Caco-2 (cell line): ENCODE data around the gene PADI6. TPM values are rescaled to one million over a fixed set of nuclear protein-coding genes. Genes with fewer than 3 reads are reported as not detected.

Source experiments
- BruUV-seq: library from RNA; stranded (reverse); fragments of 400-500 nt; replicated peaks from 2 replicates; lab custom pipeline; 2021; lab: Mats Ljungman, UMichigan
- CTCF ChIA-PET: fragments of 300-600 bp; sonication (Branson Sonifier 250); formaldehyde crosslinking; loops from one replicate; lab custom pipeline; 2022; ENCODE audit warnings: antibody characterized with exemption; lab: Charles Lee
- POLR2A ChIA-PET: fragments of 300-600 bp; sonication (Branson Sonifier 250); formaldehyde crosslinking; loops from one replicate; lab custom pipeline; 2022; ENCODE audit warnings: antibody characterized with exemption; lab: Charles Lee
- DNase-seq, 2 experiments: peaks; one replicate each; pipeline versions ENCODE4 v3.0.0 to v3.0.0-alpha.2; 2020 to 2022
- H3K27me3 ChIP-seq: replicated peaks from 2 replicates; pipeline ENCODE4 v1.6.0; 2011; ENCODE audit warnings: low read length; ENCODE audit not compliant: control insufficient read depth, insufficient read depth
- H3K36me3 ChIP-seq: 2 replicates; pipeline ENCODE4 v1.5.1; 2011; ENCODE audit warnings: low read length; ENCODE audit not compliant: control insufficient read depth, insufficient read depth
- H3K4me1 ChIP-seq: fragments of 250-450 bp; sonication (Bioruptor Pico); 2 replicates; pipeline ENCODE4 v1.5.1; 2020; ENCODE audit warnings: mild to moderate bottlenecking
- H3K4me3 ChIP-seq: 2 replicates; pipeline ENCODE4 v1.5.1; 2011; ENCODE audit warnings: low read depth, mild to moderate bottlenecking, control low read depth, low read length
- H3K9me3 ChIP-seq: fragments of 250-450 bp; sonication (Bioruptor Pico); 2 replicates; pipeline ENCODE4 v1.5.1; 2020; ENCODE audit warnings: mild to moderate bottlenecking, moderate library complexity
- H3K27ac Mint-ChIP-seq: one replicate; pipeline ENCODE4 v1.8.0; 2022; ENCODE audit warnings: mixed read lengths; ENCODE audit not compliant: unreplicated experiment
- H3K27me3 Mint-ChIP-seq: one replicate; pipeline ENCODE4 v1.8.0; 2022; ENCODE audit warnings: mixed read lengths; ENCODE audit not compliant: insufficient read depth, unreplicated experiment
- H3K36me3 Mint-ChIP-seq: one replicate; pipeline ENCODE4 v1.8.0; 2022; ENCODE audit warnings: mild to moderate bottlenecking, mixed read lengths; ENCODE audit not compliant: insufficient read depth, unreplicated experiment
- H3K4me1 Mint-ChIP-seq: one replicate; pipeline ENCODE4 v1.8.0; 2022; ENCODE audit warnings: low read depth, mixed read lengths; ENCODE audit not compliant: unreplicated experiment
- H3K4me3 Mint-ChIP-seq: one replicate; pipeline ENCODE4 v1.8.0; 2022; ENCODE audit warnings: mild to moderate bottlenecking, moderate library complexity, mixed read lengths; ENCODE audit not compliant: unreplicated experiment
- H3K9me3 Mint-ChIP-seq: one replicate; pipeline ENCODE4 v1.8.0; 2022; ENCODE audit warnings: mixed read lengths; ENCODE audit not compliant: unreplicated experiment
- intact Hi-C: fragments of 100-400 bp; cut with micrococcal nuclease; formaldehyde crosslinking; loops from one replicate; pipeline ENCODE4 v1.10.0; 2022; ENCODE audit not compliant: unreplicated experiment
- total RNA-seq: library from RNA; stranded (reverse); gene quantifications from 2 replicates; pipeline ENCODE4 v1.2.3, GENCODE V29; 2022
- TF ChIP-seq, protein P1 (sequence below), 2 experiments: fragments of 200-600 bp in 1 of 2; IDR thresholded peaks; 1 replicate in 1 of 2; 2 replicates in 1 of 2; pipeline versions ENCODE4 v1.5.1 to v1.8.0; 2011 to 2022; ENCODE audit warnings: antibody characterized with exemption in 1 of 2, control low read depth in 1 of 2, inconsistent platforms in 1 of 2, low read depth in 1 of 2, low read length in 1 of 2, mild to moderate bottlenecking in 1 of 2, moderate library complexity in 1 of 2; ENCODE audit not compliant: insufficient read depth in 1 of 2, severe bottlenecking in 1 of 2, unreplicated experiment in 1 of 2

The PADI6 gene
- total RNA-seq, 1 experiment from 2014 or later = not detected

DNA sequence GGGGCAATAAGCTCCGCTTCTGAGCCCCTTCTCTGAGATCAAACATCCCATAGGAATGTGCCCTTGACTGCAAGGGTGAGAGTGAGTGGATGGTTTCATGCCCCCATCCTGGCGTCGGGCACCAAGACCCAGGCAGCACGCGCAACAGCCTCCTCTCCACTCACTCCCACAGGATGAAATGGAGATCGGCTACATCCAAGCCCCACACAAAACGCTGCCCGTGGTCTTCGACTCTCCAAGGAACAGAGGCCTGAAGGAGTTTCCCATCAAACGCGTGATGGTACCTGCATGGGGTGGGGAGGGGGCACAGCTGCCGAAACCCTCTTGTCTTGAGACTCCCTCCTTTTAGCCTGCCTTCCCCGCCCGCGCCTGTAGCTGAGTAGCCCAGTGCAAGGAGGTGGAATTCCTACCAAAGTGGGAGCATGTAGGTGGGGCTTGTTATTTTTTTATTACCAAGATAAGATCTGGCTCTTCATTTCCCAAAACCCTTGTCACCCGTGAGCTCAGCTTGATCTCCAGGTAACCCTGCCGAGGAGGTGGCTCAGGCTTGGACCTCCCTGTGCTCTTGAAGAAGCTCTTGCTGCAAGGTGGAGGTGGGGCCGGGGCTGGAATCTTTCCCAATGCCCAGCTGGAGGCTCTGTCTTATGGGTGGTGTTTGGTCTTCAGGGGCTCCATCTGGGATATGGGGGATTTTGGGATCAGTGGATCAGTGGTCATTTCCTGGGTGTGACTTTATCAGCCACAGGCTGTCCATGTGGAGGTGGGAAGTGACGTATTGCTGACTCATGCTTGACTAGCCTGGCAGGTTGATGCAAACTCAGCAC lies 24.0 kb upstream of the PADI6 start:
- Histone ChIP-seq H3K4me1 (no peaks in the 10 kb centered on the region), H3K4me3 (no peak overlapping the region), H3K9me3 (no peaks in the 10 kb centered on the region), H3K27me3 (no peaks in the 10 kb centered on the region), H3K36me3 (no peaks in the 10 kb centered on the region)
- Mint-ChIP-seq H3K4me1 (no peaks in the 10 kb centered on the region), H3K4me3 (no peak overlapping the region), H3K36me3 (no peaks in the 10 kb centered on the region), H3K27ac (no peak overlapping the region), H3K27me3 (peaks cover 11% of the 10 kb centered on the region), H3K9me3 (peaks cover 9% of the 10 kb centered on the region)
- POLR2A ChIA-PET = no interaction called here
- intact Hi-C loops = loop anchor here (10.0 kb wide), 1 partner anchor 57 kb away; no protein-coding TSS in a partner anchor
- DNase-seq = no peak
- CTCF ChIA-PET = no interaction called here
- TF ChIP-seq, protein P1, sequence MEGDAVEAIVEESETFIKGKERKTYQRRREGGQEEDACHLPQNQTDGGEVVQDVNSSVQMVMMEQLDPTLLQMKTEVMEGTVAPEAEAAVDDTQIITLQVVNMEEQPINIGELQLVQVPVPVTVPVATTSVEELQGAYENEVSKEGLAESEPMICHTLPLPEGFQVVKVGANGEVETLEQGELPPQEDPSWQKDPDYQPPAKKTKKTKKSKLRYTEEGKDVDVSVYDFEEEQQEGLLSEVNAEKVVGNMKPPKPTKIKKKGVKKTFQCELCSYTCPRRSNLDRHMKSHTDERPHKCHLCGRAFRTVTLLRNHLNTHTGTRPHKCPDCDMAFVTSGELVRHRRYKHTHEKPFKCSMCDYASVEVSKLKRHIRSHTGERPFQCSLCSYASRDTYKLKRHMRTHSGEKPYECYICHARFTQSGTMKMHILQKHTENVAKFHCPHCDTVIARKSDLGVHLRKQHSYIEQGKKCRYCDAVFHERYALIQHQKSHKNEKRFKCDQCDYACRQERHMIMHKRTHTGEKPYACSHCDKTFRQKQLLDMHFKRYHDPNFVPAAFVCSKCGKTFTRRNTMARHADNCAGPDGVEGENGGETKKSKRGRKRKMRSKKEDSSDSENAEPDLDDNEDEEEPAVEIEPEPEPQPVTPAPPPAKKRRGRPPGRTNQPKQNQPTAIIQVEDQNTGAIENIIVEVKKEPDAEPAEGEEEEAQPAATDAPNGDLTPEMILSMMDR (IDR thresholded peaks at IDR 0.05; ENCODE audit: insufficient read depth in 1 of 2, low read depth in 1 of 2, low read length in 1 of 2, severe bottlenecking in 1 of 2, unreplicated experiment in 1 of 2) = no peak
- no TSS peak for BruUV-seq

DNA sequence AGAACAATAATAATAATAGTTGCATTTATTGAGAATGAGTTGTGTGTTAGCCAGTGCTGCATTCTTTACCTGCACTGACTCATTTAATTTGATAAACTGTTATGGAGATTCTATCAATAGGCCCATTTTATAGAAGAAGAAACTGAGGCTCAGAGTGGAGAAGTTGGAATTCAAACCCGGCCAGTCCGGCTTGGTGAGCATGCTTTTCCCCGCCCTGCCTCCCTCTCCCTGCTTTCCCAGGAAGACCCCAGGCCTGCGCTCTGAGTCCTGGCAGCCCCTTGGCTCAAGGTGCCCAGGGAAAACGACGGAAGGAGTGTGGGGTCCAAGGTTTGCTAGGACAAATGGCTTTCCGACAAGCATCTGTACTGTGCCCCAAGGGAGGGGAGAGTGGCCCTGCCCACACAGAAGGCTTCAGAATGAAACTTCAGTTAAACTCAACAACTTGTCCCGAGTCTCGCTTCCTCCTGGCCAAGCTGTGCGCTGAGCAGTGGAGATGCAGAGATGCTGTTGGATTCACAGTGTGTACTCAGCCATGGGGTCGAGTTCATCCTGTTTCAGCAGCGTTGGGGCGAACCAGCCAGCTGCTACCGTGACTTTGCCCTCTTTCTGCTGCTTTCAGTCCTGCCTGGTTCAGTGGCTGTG lies 23.3 kb upstream of the PADI6 start:
- H3K27me3 ChIP-seq = no peaks in the 10 kb centered on the region
- H3K4me3 Mint-ChIP-seq = no peak overlapping the region
- H3K9me3 Mint-ChIP-seq = peaks cover 5% of the 10 kb centered on the region
- H3K4me3 ChIP-seq = no peak overlapping the region
- ChIA-PET CTCF (no interaction called here), POLR2A (no interaction called here)
- TF ChIP-seq, protein P1 (IDR thresholded peaks at IDR 0.05; ENCODE audit: insufficient read depth in 1 of 2, low read depth in 1 of 2, low read length in 1 of 2, severe bottlenecking in 1 of 2, unreplicated experiment in 1 of 2) = no peak
- H3K4me1 ChIP-seq = no peaks in the 10 kb centered on the region
- DNase-seq = no peak
- no peaks in the 10 kb centered on the region for H3K4me1 Mint-ChIP-seq
- peaks cover 11% of the 10 kb centered on the region for H3K27me3 Mint-ChIP-seq
- intact Hi-C loops = loop anchor here (10.0 kb wide), 1 partner anchor 56 kb away; no protein-coding TSS in a partner anchor
- BruUV-seq = no TSS peak
- H3K9me3 ChIP-seq = no peaks in the 10 kb centered on the region
- no peaks in the 10 kb centered on the region for H3K36me3 ChIP-seq
- no peaks in the 10 kb centered on the region for H3K36me3 Mint-ChIP-seq
- no peak overlapping the region for H3K27ac Mint-ChIP-seq

DNA sequence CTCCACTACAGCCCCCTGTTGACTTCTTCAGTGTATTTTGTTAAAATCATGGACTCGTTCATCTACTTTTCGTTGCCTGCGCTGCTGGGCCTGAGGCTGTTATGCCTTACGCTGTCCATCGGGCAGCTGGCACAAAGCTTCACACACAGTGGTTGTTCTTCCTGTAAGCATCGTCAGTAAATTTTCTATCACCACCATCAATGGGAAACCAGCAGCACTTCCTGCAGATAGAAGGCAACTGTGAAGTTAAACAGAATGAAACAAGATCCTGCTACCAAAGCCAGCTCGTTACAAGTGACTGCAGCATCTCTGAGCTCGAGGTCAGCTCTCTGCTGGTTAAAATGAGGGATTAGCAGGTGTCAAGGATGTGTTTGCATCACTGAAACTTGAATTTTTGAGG lies 21.9 kb upstream of the PADI6 start:
- Mint-ChIP-seq H3K27ac (no peak overlapping the region), H3K4me1 (no peaks in the 10 kb centered on the region), H3K4me3 (no peak overlapping the region), H3K9me3 (no peaks in the 10 kb centered on the region), H3K36me3 (no peaks in the 10 kb centered on the region), H3K27me3 (peaks cover 11% of the 10 kb centered on the region)
- TF ChIP-seq, protein P1 (IDR thresholded peaks at IDR 0.05; ENCODE audit: insufficient read depth in 1 of 2, low read depth in 1 of 2, low read length in 1 of 2, severe bottlenecking in 1 of 2, unreplicated experiment in 1 of 2) = no peak
- CTCF ChIA-PET = no interaction called here
- no peak overlapping the region for H3K4me3 ChIP-seq
- no peaks in the 10 kb centered on the region for H3K4me1 ChIP-seq
- no peaks in the 10 kb centered on the region for H3K27me3 ChIP-seq
- no peaks in the 10 kb centered on the region for H3K36me3 ChIP-seq
- DNase-seq = no peak
- H3K9me3 ChIP-seq = no peaks in the 10 kb centered on the region
- intact Hi-C loops = no loop called here
- BruUV-seq = no TSS peak
- POLR2A ChIA-PET = interaction anchor here (0.7 kb wide), 1 partner anchor 21 kb away, joined by 4 read pairs; no protein-coding TSS in a partner anchor
